Sigmoid colon (tissue), 7 donors: ENCODE results near the gene TPMT. TPM values are rescaled to one million over a fixed set of nuclear protein-coding genes. Genes with fewer than 3 reads are reported as not detected.

Source experiments
- DNase-seq: peaks from one replicate; pipeline ENCODE4 v3.0.0-alpha.2; 2019
- H3K27ac ChIP-seq, 4 donors: fragments of 200-600 bp; sonication (generic); one replicate each; pipeline ENCODE4 v1.5.1; 2016 to 2019; ENCODE audit warnings: mild to moderate bottlenecking in 1 of 4
- H3K27me3 ChIP-seq, 3 donors: fragments of 200-600 bp; sonication (generic); one replicate each; pipeline ENCODE4 v1.5.1; 2019; ENCODE audit warnings: mild to moderate bottlenecking in 1 of 3
- H3K36me3 ChIP-seq, 4 donors: fragments of 200-600 bp; sonication (generic); one replicate each; pipeline ENCODE4 v1.5.1; 2016 to 2019
- H3K4me1 ChIP-seq, 4 donors: fragments of 200-600 bp; sonication (generic); one replicate each; pipeline ENCODE4 v1.5.1; 2017 to 2019
- H3K4me3 ChIP-seq, 4 donors: fragments of 200-600 bp; sonication (generic); one replicate each; pipeline ENCODE4 v1.5.1; 2017 to 2019; ENCODE audit warnings: mild to moderate bottlenecking in 2 of 4, moderate library complexity in 1 of 4
- H3K9me3 ChIP-seq, 4 donors: fragments of 200-600 bp in 3 of 4; sonication (generic) in 3 of 4; one replicate each; pipeline versions ENCODE4 v1.5.1 to v1.6.1; 2013 to 2019
- EP300 ChIP-seq, 4 donors: sonication (generic); formaldehyde crosslinking; IDR thresholded peaks; one replicate each; pipeline ENCODE4 v1.6.1; 2017; ENCODE audit warnings: antibody characterized with exemption in 4 of 4
- POLR2A ChIP-seq, 2 donors: fragments of 450-650 bp; IDR thresholded peaks; one replicate each; pipeline ENCODE4 v1.6.1; 2016; ENCODE audit warnings: antibody characterized with exemption in 2 of 2, mild to moderate bottlenecking in 2 of 2, moderate library complexity in 2 of 2
- POLR2AphosphoS5 ChIP-seq, 4 donors: sonication (generic); formaldehyde crosslinking; IDR thresholded peaks; one replicate each; pipeline ENCODE4 v1.6.1; 2017; ENCODE audit warnings: antibody characterized with exemption in 4 of 4
- WGBS, 2 donors: extraction: QIAGEN DNeasy Blood & Tissue Kit; methylation state at CpG; one replicate each; pipeline ENCODE4 v1.1.7; 2013; 5-methylcytosine and 5-hydroxymethylcytosine counted together
- intact Hi-C: fragments of 100-400 bp; cut with DNase I; formaldehyde crosslinking; loops from one replicate; pipeline ENCODE4 v1.15.1; 2023
- polyA plus RNA-seq, 3 donors: library from polyadenylated mRNA; stranded (reverse); fragments of 200-250 nt; gene quantifications; one replicate each; pipeline ENCODE4 v1.2.3, GENCODE V29; 2013
- total RNA-seq, 4 donors: library from RNA; depleted of rRNA; stranded (reverse); fragments of >200 nt; gene quantifications; one replicate each; pipeline ENCODE4 v1.1.0, GENCODE V29; 2016
- TF ChIP-seq, protein P1 (sequence below), 4 experiments: fragments of 450-650 bp in 3 of 4; fragments of 200-600 bp in 1 of 4; IDR thresholded peaks; one replicate each; pipeline ENCODE4 v1.5.1; 2016 to 2019; ENCODE audit warnings: antibody characterized with exemption in 4 of 4, mild to moderate bottlenecking in 3 of 4, moderate library complexity in 2 of 4
- donor health status: healthy with polysubstance abuse.
- donor health status: Bipolar disorder and iron deficiency.
- donor health status: healthy.

The TPMT gene
- total and polyA plus RNA-seq, 7 donors, result 6.6 to 131 (median 11.1) TPM

DNA sequence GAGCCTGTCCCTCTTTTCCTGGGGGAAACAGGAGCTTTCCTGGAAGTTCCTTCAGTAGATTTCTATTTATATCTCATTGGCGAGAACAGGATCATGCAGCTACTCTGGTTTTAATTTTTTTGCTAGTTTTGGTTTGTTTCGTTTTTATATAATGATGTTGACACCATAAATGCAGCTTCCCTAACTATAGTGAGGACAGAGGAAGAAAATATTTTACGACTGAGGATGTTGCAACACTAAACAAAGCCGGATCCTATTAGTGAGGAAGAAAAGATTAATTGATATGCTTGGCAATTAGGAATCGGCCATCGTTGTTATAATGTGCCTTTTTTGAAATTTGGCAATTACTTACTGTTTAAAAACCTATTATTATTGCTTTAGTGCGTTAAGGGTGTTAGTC, 17.0 kb upstream of the TPMT start:
- intact Hi-C loops, result no loop called here
- Histone ChIP-seq H3K36me3 (peaks cover 0 to 61% (median 11%) of the 10 kb centered on the region in 4 donors), H3K27ac (peak overlapping the region in 1 of 4 donors; percentile 3)

DNA sequence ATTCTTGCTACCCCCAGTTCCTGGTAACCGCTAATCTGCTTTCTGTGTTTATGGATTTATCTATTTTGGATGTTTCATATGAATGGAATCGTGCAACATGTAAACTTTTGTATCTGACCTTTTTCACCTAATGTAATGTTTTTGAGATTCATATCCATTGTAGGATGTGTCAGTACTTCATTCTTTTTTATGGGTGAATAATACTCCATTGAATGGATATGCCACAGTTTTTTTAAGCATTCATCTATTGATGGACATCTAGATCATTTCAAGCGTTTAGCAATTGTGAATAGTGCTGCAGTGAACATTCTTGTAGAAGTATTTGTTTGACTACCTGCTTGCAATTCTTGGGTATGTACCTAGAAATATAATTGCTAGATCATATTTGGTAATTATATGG, 13.4 kb upstream of the TPMT start:
- H3K27me3 ChIP-seq, result no peaks in the 10 kb centered on the region
- no peak for DNase-seq
- TF ChIP-seq POLR2A (IDR thresholded peaks at IDR 0.05) (no peak), POLR2AphosphoS5 (IDR thresholded peaks at IDR 0.05) (no peak), EP300 (IDR thresholded peaks at IDR 0.05) (no peak)
- TF ChIP-seq, protein P1, sequence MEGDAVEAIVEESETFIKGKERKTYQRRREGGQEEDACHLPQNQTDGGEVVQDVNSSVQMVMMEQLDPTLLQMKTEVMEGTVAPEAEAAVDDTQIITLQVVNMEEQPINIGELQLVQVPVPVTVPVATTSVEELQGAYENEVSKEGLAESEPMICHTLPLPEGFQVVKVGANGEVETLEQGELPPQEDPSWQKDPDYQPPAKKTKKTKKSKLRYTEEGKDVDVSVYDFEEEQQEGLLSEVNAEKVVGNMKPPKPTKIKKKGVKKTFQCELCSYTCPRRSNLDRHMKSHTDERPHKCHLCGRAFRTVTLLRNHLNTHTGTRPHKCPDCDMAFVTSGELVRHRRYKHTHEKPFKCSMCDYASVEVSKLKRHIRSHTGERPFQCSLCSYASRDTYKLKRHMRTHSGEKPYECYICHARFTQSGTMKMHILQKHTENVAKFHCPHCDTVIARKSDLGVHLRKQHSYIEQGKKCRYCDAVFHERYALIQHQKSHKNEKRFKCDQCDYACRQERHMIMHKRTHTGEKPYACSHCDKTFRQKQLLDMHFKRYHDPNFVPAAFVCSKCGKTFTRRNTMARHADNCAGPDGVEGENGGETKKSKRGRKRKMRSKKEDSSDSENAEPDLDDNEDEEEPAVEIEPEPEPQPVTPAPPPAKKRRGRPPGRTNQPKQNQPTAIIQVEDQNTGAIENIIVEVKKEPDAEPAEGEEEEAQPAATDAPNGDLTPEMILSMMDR (IDR thresholded peaks at IDR 0.05), result no peak
- intact Hi-C loops, result no loop called here
- no peak overlapping the region for H3K4me3 ChIP-seq
- no peaks in the 10 kb centered on the region for H3K9me3 ChIP-seq
- H3K36me3 ChIP-seq, result peaks cover 0 to 70% (median 11%) of the 10 kb centered on the region in 4 donors
- H3K27ac ChIP-seq, result no peak overlapping the region
- no peaks in the 10 kb centered on the region for H3K4me1 ChIP-seq
- WGBS, 2 donors, result 96 to 97% methylated on average over 3 of the region's 3 CpGs

More for the DNA sequence above, 17.0 kb upstream of the TPMT start:
- TF ChIP-seq POLR2A (IDR thresholded peaks at IDR 0.05) (no peak), EP300 (IDR thresholded peaks at IDR 0.05) (no peak), POLR2AphosphoS5 (IDR thresholded peaks at IDR 0.05) (no peak)
- TF ChIP-seq, protein P1 (IDR thresholded peaks at IDR 0.05), result no peak
- Histone ChIP-seq H3K27me3 (no peaks in the 10 kb centered on the region), H3K4me1 (no peaks in the 10 kb centered on the region), H3K9me3 (no peaks in the 10 kb centered on the region), H3K4me3 (no peak overlapping the region)
- WGBS, 2 donors, result 79 to 80% methylated on average over 7 of the region's 7 CpGs
- DNase-seq, result no peak

DNA sequence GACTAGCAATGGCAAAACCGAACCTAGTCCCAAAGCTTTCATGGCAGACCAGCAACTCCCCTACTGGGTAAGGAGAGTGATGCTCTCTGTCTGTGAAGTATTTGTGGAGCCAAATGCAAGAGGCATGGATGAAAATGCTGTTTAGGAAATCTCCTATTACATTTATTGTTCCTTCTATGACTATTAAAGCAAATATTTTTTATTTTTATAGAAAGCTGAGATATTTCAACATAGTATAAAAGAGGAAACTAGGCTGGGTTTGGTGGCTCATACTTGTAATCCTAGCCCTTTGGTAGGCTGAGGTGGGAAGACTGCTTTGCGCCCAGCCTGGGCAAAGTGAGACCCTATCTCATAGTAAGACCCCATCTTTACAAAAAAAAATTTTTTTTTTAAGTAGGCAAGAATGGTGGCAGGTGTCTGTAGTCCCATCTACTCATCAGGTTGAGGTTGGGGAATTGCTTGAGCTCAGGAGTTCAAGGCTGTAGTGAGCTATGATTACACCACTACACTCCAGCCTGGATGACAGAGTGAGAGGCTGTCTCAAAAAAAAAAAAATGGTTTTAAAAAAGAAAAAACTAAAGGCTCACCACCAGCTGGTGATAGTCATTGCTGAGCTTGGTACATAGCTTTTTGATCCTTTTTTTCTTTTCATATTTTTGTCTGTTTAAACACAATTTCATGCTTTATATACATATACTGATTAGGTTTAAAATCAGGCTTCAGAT, 11.6 kb upstream of the TPMT start:
- Histone ChIP-seq H3K27ac (no peak overlapping the region), H3K36me3 (peaks cover 0 to 82% (median 14%) of the 10 kb centered on the region in 4 donors), H3K4me3 (no peak overlapping the region), H3K9me3 (no peaks in the 10 kb centered on the region), H3K27me3 (no peaks in the 10 kb centered on the region), H3K4me1 (no peaks in the 10 kb centered on the region)
- no peak for DNase-seq
- WGBS, 2 donors, result 93 to 95% methylated on average over 2 of the region's 2 CpGs
- intact Hi-C loops, result no loop called here
- TF ChIP-seq EP300 (IDR thresholded peaks at IDR 0.05) (no peak), POLR2A (IDR thresholded peaks at IDR 0.05) (no peak), POLR2AphosphoS5 (IDR thresholded peaks at IDR 0.05) (no peak)
- TF ChIP-seq, protein P1 (IDR thresholded peaks at IDR 0.05), result no peak

- 98% methylated on average over 4 of the region's 4 CpGs for WGBS, 2 donors
- Histone ChIP-seq H3K4me1 (no peaks in the 10 kb centered on the region), H3K9me3 (no peaks in the 10 kb centered on the region), H3K4me3 (no peak overlapping the region), H3K27ac (no peak overlapping the region), H3K36me3 (peaks cover 0 to 83% (median 18%) of the 10 kb centered on the region in 4 donors), H3K27me3 (no peaks in the 10 kb centered on the region)
- intact Hi-C loops, result no loop called here
- TF ChIP-seq POLR2AphosphoS5 (IDR thresholded peaks at IDR 0.05) (no peak), EP300 (IDR thresholded peaks at IDR 0.05) (no peak), POLR2A (IDR thresholded peaks at IDR 0.05) (no peak)
- TF ChIP-seq, protein P1 (IDR thresholded peaks at IDR 0.05), result no peak
- no peak for DNase-seq
These were observed 10.9 kb upstream of the TPMT start for GRCh38 chr6:18165751-18166150.
